OCI-LY7 (cell line): ENCODE results near the gene EFHD2.

Experiments used
- CTCF ChIP-seq: fragments of 200-600 bp; sonication (generic); conservative IDR thresholded peaks from 2 replicates; pipeline ENCODE4 v1.5.1; 2014; ENCODE audit warnings: mild to moderate bottlenecking, antibody characterized with exemption, low read length, moderate library complexity, mixed read lengths
- EZH2phosphoT487 ChIP-seq: fragments of 200-600 bp; sonication (generic); IDR thresholded peaks from 2 replicates; pipeline ENCODE4 v1.6.1; 2018; ENCODE audit warnings: low read depth, borderline replicate concordance, mild to moderate bottlenecking, mixed run types, antibody characterized with exemption, low read length, moderate library complexity, mixed read lengths

GRCh38 chr1:15391366-15391765 is 18.3 kb upstream of the EFHD2 start:
- TF ChIP-seq CTCF = no peak
- no peak for TF ChIP-seq EZH2phosphoT487
